Measurements from ENCODE around the gene GOLGA8A.

Gene GOLGA8A

GRCh38 chr15:34437687-34438086 is at the start of gene GOLGA8A:
Gene GOLGA8A (minus strand): TSS chr15:34437808. CDS start chr15:34389691, 48,117 bp downstream.
- Histone ChIP-seq H3K36me3 (peaks cover 0 to 18% (median 8%) of the 10 kb centered on the region in 11 experiments; a peak in 15 of 22 replicates), H3K4me2 (peak within 1 kb of the TSS; percentile 54 to 85 (median 74)), H3K4me3 (peak within 1 kb of the TSS; percentile 65 to 77 (median 72)), H3K27me3 (no peaks in the 10 kb centered on the region), H3K9me3 (replicated peaks in 1 of 11) (no peaks in the 10 kb centered on the region), H4K20me1 (peaks cover 0 to 40% (median 23%) of the 10 kb centered on the region in 11 experiments; a peak in 19 of 22 replicates), H3K9ac (peak within 1 kb of the TSS; percentile 74 to 87 (median 80)), H3K27ac (peak within 1 kb of the TSS; percentile 40 to 78 (median 72); a peak in 21 of 22 replicates), H3K4me1 (peaks cover 0 to 11% (median 7%) of the 10 kb centered on the region in 10 experiments; a peak in 12 of 20 replicates)
- no peak for TF ChIP-seq Cebpa-rat (IDR thresholded peaks at IDR 0.05)

- no peaks in the 10 kb centered on the region for H3K36me3 ChIP-seq
- no peak overlapping the region for H3K4me3 ChIP-seq
- H3K9ac ChIP-seq: no peak overlapping the region
- H3K27ac ChIP-seq: no peak overlapping the region
- no peak overlapping the region for H3K4me2 ChIP-seq
- no peaks in the 10 kb centered on the region for H3K27me3 ChIP-seq
- H4K20me1 ChIP-seq: no peaks in the 10 kb centered on the region
- TF ChIP-seq Cebpa-rat (IDR thresholded peaks at IDR 0.05): no peak
- H3K4me1 ChIP-seq: no peaks in the 10 kb centered on the region
- no peaks in the 10 kb centered on the region for H3K9me3 ChIP-seq (replicated peaks in 1 of 11)
These were observed 46.0 kb upstream of the GOLGA8A start for GRCh38 chr15:34483644-34484043.

GRCh38 chr15:34481370-34481769 is 43.8 kb upstream of the GOLGA8A start:
- H3K4me1 ChIP-seq: no peaks in the 10 kb centered on the region
- no peak overlapping the region for H3K9ac ChIP-seq
- no peak overlapping the region for H3K4me3 ChIP-seq
- no peak overlapping the region for H3K27ac ChIP-seq
- TF ChIP-seq Cebpa-rat (IDR thresholded peaks at IDR 0.05): no peak
- H3K36me3 ChIP-seq: no peaks in the 10 kb centered on the region
- no peaks in the 10 kb centered on the region for H3K27me3 ChIP-seq
- no peaks in the 10 kb centered on the region for H4K20me1 ChIP-seq
- no peaks in the 10 kb centered on the region for H3K9me3 ChIP-seq (replicated peaks in 1 of 11)
- H3K4me2 ChIP-seq: no peak overlapping the region

- Histone ChIP-seq H3K9ac (no peak overlapping the region), H3K4me3 (no peak overlapping the region), H3K27me3 (no peaks in the 10 kb centered on the region), H3K4me1 (peaks cover 0 to 7% (median 0%) of the 10 kb centered on the region in 10 experiments; a peak in 2 of 20 replicates), H3K9me3 (replicated peaks in 1 of 11) (no peaks in the 10 kb centered on the region), H3K4me2 (no peak overlapping the region), H4K20me1 (no peaks in the 10 kb centered on the region), H3K27ac (no peak overlapping the region), H3K36me3 (no peaks in the 10 kb centered on the region)
- TF ChIP-seq Cebpa-rat (IDR thresholded peaks at IDR 0.05): no peak
These were observed 36.2 kb upstream of the GOLGA8A start for GRCh38 chr15:34473840-34474239.

GRCh38 chr15:34472947-34473346 is 35.3 kb upstream of the GOLGA8A start:
- no peak for TF ChIP-seq Cebpa-rat (IDR thresholded peaks at IDR 0.05)
- H3K36me3 ChIP-seq: no peaks in the 10 kb centered on the region
- no peak overlapping the region for H3K9ac ChIP-seq
- no peak overlapping the region for H3K27ac ChIP-seq
- no peaks in the 10 kb centered on the region for H4K20me1 ChIP-seq
- no peak overlapping the region for H3K4me3 ChIP-seq
- H3K9me3 ChIP-seq (replicated peaks in 1 of 11): no peaks in the 10 kb centered on the region
- no peaks in the 10 kb centered on the region for H3K27me3 ChIP-seq
- peaks cover 0 to 7% (median 0%) of the 10 kb centered on the region in 10 experiments; a peak in 2 of 20 replicates for H3K4me1 ChIP-seq
- peak overlapping the region in 3 of 11 experiments; percentile 23 to 47 (median 28); a peak in 4 of 22 replicates for H3K4me2 ChIP-seq

GRCh38 chr15:34470892-34471291 is 33.3 kb upstream of the GOLGA8A start:
- Histone ChIP-seq H3K9me3 (replicated peaks in 1 of 11) (no peaks in the 10 kb centered on the region), H3K4me2 (no peak overlapping the region), H4K20me1 (no peaks in the 10 kb centered on the region), H3K9ac (no peak overlapping the region), H3K27me3 (no peaks in the 10 kb centered on the region), H3K4me1 (peaks cover 0 to 16% (median 6%) of the 10 kb centered on the region in 10 experiments; a peak in 7 of 20 replicates), H3K36me3 (no peaks in the 10 kb centered on the region), H3K27ac (no peak overlapping the region), H3K4me3 (no peak overlapping the region)
- no peak for TF ChIP-seq Cebpa-rat (IDR thresholded peaks at IDR 0.05)

- H4K20me1 ChIP-seq: no peaks in the 10 kb centered on the region
- no peak overlapping the region for H3K27ac ChIP-seq
- no peak overlapping the region for H3K4me3 ChIP-seq
- no peaks in the 10 kb centered on the region for H3K36me3 ChIP-seq
- H3K4me1 ChIP-seq: peaks cover 0 to 16% (median 6%) of the 10 kb centered on the region in 10 experiments; a peak in 7 of 20 replicates
- H3K9me3 ChIP-seq (replicated peaks in 1 of 11): no peaks in the 10 kb centered on the region
- no peak overlapping the region for H3K9ac ChIP-seq
- H3K27me3 ChIP-seq: no peaks in the 10 kb centered on the region
- H3K4me2 ChIP-seq: no peak overlapping the region
- no peak for TF ChIP-seq Cebpa-rat (IDR thresholded peaks at IDR 0.05)
These were observed 32.5 kb upstream of the GOLGA8A start for GRCh38 chr15:34470091-34470490.

- no peak overlapping the region for H3K27ac ChIP-seq
- H3K9ac ChIP-seq: no peak overlapping the region
- H3K4me3 ChIP-seq: no peak overlapping the region
- TF ChIP-seq Cebpa-rat (IDR thresholded peaks at IDR 0.05): no peak
- no peak overlapping the region for H3K4me2 ChIP-seq
- no peaks in the 10 kb centered on the region for H4K20me1 ChIP-seq
- no peaks in the 10 kb centered on the region for H3K36me3 ChIP-seq
- peaks cover 0 to 5% (median 4%) of the 10 kb centered on the region in 10 experiments; a peak in 5 of 20 replicates for H3K4me1 ChIP-seq
- no peaks in the 10 kb centered on the region for H3K27me3 ChIP-seq
- no peaks in the 10 kb centered on the region for H3K9me3 ChIP-seq (replicated peaks in 1 of 11)
These were observed 24.1 kb upstream of the GOLGA8A start for GRCh38 chr15:34461730-34462129.

- Histone ChIP-seq H3K36me3 (no peaks in the 10 kb centered on the region), H3K9me3 (replicated peaks in 1 of 11) (no peaks in the 10 kb centered on the region), H3K4me2 (no peak overlapping the region), H3K27me3 (no peaks in the 10 kb centered on the region), H3K27ac (no peak overlapping the region), H3K4me1 (no peaks in the 10 kb centered on the region), H3K9ac (no peak overlapping the region), H3K4me3 (no peak overlapping the region), H4K20me1 (no peaks in the 10 kb centered on the region)
- TF ChIP-seq Cebpa-rat (IDR thresholded peaks at IDR 0.05): no peak
These were observed 22.8 kb upstream of the GOLGA8A start for GRCh38 chr15:34460451-34460850.

GRCh38 chr15:34456658-34457057 is 19.1 kb upstream of the GOLGA8A start:
- no peaks in the 10 kb centered on the region for H3K4me1 ChIP-seq
- no peak overlapping the region for H3K4me3 ChIP-seq
- no peak for TF ChIP-seq Cebpa-rat (IDR thresholded peaks at IDR 0.05)
- H3K27me3 ChIP-seq: no peaks in the 10 kb centered on the region
- H3K4me2 ChIP-seq: no peak overlapping the region
- H4K20me1 ChIP-seq: no peaks in the 10 kb centered on the region
- no peak overlapping the region for H3K9ac ChIP-seq
- no peaks in the 10 kb centered on the region for H3K36me3 ChIP-seq
- no peaks in the 10 kb centered on the region for H3K9me3 ChIP-seq (replicated peaks in 1 of 11)
- no peak overlapping the region for H3K27ac ChIP-seq

Measured in BLaER1 treated with 17β-estradiol and CSF1 and Interleukin-3, amounts not matched to agents 10 nM and 100 nM (cell line).